Epithelial cell of umbilical artery (primary cell): Measurements from ENCODE around the gene RGPD8. TPM values are rescaled to one million over a fixed set of nuclear protein-coding genes. Genes with fewer than 3 reads are reported as not detected.

Experiments used
- total RNA-seq: library from RNA; depleted of rRNA; stranded (reverse); fragments of >200 nt; gene quantifications from 2 replicates; pipeline ENCODE4 v1.2.3, GENCODE V29; 2014

The RGPD8 gene
- 8.8 and 16.3 TPM in 2 replicates for total RNA-seq

DNA sequence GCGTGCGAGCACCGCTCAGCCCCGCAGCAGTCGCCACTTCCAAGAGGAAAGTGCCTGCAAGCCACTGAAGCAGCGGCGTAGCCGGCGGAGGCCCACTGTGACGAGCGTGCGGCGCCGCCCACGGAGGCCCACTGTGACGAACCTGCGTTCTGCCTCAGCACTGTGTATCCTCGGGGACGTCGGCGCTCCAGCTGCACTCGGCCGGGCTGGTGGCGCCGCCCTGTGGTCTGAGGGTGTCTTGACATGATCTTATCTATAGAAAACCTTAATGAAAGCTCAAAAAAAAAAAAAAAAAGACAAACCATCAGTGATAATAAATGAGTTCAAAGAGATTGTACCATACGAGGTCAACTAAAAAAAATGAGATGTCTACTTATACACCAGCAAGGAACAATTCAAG, at the start of gene RGPD8:
RGPD8 (minus strand) TSS at position 166 of the 400 bp plus-strand sequence. CDS start 192 bp downstream, outside the sequence.

GRCh38 chr2:112481528-112482233, 48.2 kb upstream of the RGPD8 start, which contains the start of gene TTL:
Gene TTL (plus strand): TSS chr2:112482156. CDS start chr2:112482345, 189 bp downstream.

Other genes starting within 250 kb of the RGPD8 start
- gene ZC3H8, start 178.6 kb downstream of the RGPD8 start, total RNA-seq, result 3.3 and 10.1 TPM in 2 replicates
- 1.4 and 1.9 TPM in 2 replicates for gene ZC3H6, start 158.0 kb downstream of the RGPD8 start, total RNA-seq
- gene TTL, start 48.5 kb upstream of the RGPD8 start, total RNA-seq, result 36.3 and 40.0 TPM in 2 replicates
- gene POLR1B, start 108.8 kb upstream of the RGPD8 start, total RNA-seq, result 19.2 and 27.8 TPM in 2 replicates
- gene CHCHD5, start 151.0 kb upstream of the RGPD8 start, total RNA-seq, result 8.1 and 11.7 TPM in 2 replicates
- 81.5 and 101 TPM in 2 replicates for gene SLC20A1, start 212.3 kb upstream of the RGPD8 start, total RNA-seq